Ovary (tissue), 9 donors: ENCODE measurements around the gene SLC23A2. TPM values are rescaled to one million over a fixed set of nuclear protein-coding genes. Genes with fewer than 3 reads are reported as not detected.
"Not testable (repeated sequence)": the region's sequence is repeated elsewhere in the genome, so short reads cannot be mapped to it uniquely, and the experiment has no call there.

Experiments
- DNase-seq, 5 donors: peaks; one replicate each; pipeline ENCODE4 v3.0.0-alpha.2; 2019 to 2020
- H3K27ac ChIP-seq, 2 donors: fragments of 200-600 bp; one replicate each; pipeline versions ENCODE4 v1.5.1 to v1.8.0; 2019 to 2022
- H3K27me3 ChIP-seq: fragments of 200-600 bp; one replicate; pipeline ENCODE4 v1.8.0; 2022
- H3K36me3 ChIP-seq: fragments of 200-600 bp; sonication (generic); one replicate; pipeline ENCODE4 v1.5.1; 2019
- H3K4me1 ChIP-seq: one replicate; pipeline ENCODE4 v1.8.1; 2013; ENCODE audit warnings: mild to moderate bottlenecking, moderate library complexity; ENCODE audit not compliant: insufficient read depth
- H3K4me3 ChIP-seq: fragments of 200-600 bp; sonication (generic); one replicate; pipeline ENCODE4 v1.5.1; 2017
- H3K9me3 ChIP-seq, 2 donors: fragments of 200-600 bp in 1 of 2; sonication (generic) in 1 of 2; one replicate each; pipeline versions ENCODE4 v1.5.1 to v1.8.1; 2013 to 2019; ENCODE audit warnings: mild to moderate bottlenecking in 1 of 2, moderate library complexity in 1 of 2
- CTCF ChIP-seq, 3 donors: fragments of 450-650 bp in 2 of 3; fragments of 200-600 bp in 1 of 3; IDR thresholded peaks; one replicate each; pipeline versions ENCODE4 v1.5.1 to v1.8.0; 2016 to 2022; ENCODE audit warnings: antibody characterized with exemption in 3 of 3, mild to moderate bottlenecking in 1 of 3
- EP300 ChIP-seq: sonication (generic); formaldehyde crosslinking; IDR thresholded peaks from one replicate; pipeline ENCODE4 v1.6.1; 2017; ENCODE audit warnings: antibody characterized with exemption
- POLR2A ChIP-seq: fragments of 450-650 bp; IDR thresholded peaks from one replicate; pipeline ENCODE4 v1.6.1; 2017; ENCODE audit warnings: antibody characterized with exemption, mild to moderate bottlenecking, moderate library complexity
- WGBS, 3 donors: extraction: QIAGEN DNeasy Blood & Tissue Kit in 1 of 3; methylation state at CpG; one replicate each; pipeline versions ENCODE4 v1.1.5 to v1.1.7; 2013 to 2017; 5-methylcytosine and 5-hydroxymethylcytosine counted together
- intact Hi-C, 4 donors: fragments of 100-400 bp; cut with DNase I; formaldehyde crosslinking; loops; one replicate each; pipeline versions ENCODE4 v1.11.0 to v1.15.1; 2022 to 2023
- polyA plus RNA-seq, 2 donors: library from polyadenylated mRNA; stranded (reverse); fragments of 200-250 nt in 1 of 2; fragments of 350-450 nt in 1 of 2; fragmentation: Illumina TruSeq in 1 of 2; extraction: RNeasy Lipid Tissue Mini Kit (QIAGEN cat#74804) in 1 of 2; gene quantifications; one replicate each; pipeline ENCODE4 v1.2.3, GENCODE V29; 2013 to 2014
- total RNA-seq, 7 donors: library from RNA; depleted of rRNA in 2 of 7; stranded (reverse); fragments of >200 nt in 2 of 7; fragmentation: NEBNext Ultra II Directional in 3 of 7; extraction: Animal tissue kit (Norgen Biotek cat#: 25700) in 3 of 7; gene quantifications; one replicate each; pipeline versions ENCODE4 v1.1.0 to v1.2.4, GENCODE V29; 2016 to 2023
- donor health status: DM: no; HTN: no; CAD: no; lungs with moderate emphysema.
- donor health status: DM: no; HTN: no; CAD: no.
- donor health status: Bipolar disorder and iron deficiency.
- donor health status: DM: yes; HTN: yes; CAD: no.
- donor health status: DM: no; HTN: no; CAD: no.
- donor health status: DM: yes; HTN: yes; CAD: no.

The SLC23A2 gene
- total and polyA plus RNA-seq, 9 donors = 28.7 to 95.6 (median 61.0) TPM

- no peaks in the 10 kb centered on the region for H3K36me3 ChIP-seq
- H3K4me3 ChIP-seq = no peak overlapping the region
- TF ChIP-seq CTCF (IDR thresholded peaks at IDR 0.05) = no peak
- no peak for TF ChIP-seq EP300
- TF ChIP-seq POLR2A = no peak
- intact Hi-C loops = no loop called here
- no peaks in the 10 kb centered on the region for H3K9me3 ChIP-seq
- no peak for DNase-seq
- H3K27ac ChIP-seq = no peak overlapping the region
- no peaks in the 10 kb centered on the region for H3K27me3 ChIP-seq
- H3K4me1 ChIP-seq = no peaks in the 10 kb centered on the region
- 79 to 83% (median 79%) methylated on average over 7 of the region's 7 CpGs for WGBS, 3 donors
These were observed 117.8 kb downstream of the SLC23A2 start for GRCh38 chr20:4883546-4883945.

GRCh38 chr20:4883051-4883450 lies 118.3 kb downstream of the SLC23A2 start:
- Histone ChIP-seq H3K9me3 (no peaks in the 10 kb centered on the region), H3K4me1 (no peaks in the 10 kb centered on the region), H3K4me3 (no peak overlapping the region), H3K27ac (no peak overlapping the region), H3K27me3 (no peaks in the 10 kb centered on the region), H3K36me3 (no peaks in the 10 kb centered on the region)
- DNase-seq = no peak
- WGBS, 3 donors = 78 to 88% (median 84%) methylated on average over 3 of the region's 3 CpGs
- TF ChIP-seq CTCF (IDR thresholded peaks at IDR 0.05) (no peak), POLR2A (no peak), EP300 (no peak)
- intact Hi-C loops = no loop called here

- WGBS, 3 donors = 86 to 89% (median 89%) methylated on average over 9 of the region's 9 CpGs
- H3K27me3 ChIP-seq = no peaks in the 10 kb centered on the region
- intact Hi-C loops = no loop called here
- no peak overlapping the region for H3K4me3 ChIP-seq
- no peak overlapping the region for H3K27ac ChIP-seq
- DNase-seq = no peak
- no peaks in the 10 kb centered on the region for H3K4me1 ChIP-seq
- no peak for TF ChIP-seq EP300
- TF ChIP-seq CTCF (IDR thresholded peaks at IDR 0.05) = no peak
- TF ChIP-seq POLR2A = no peak
- H3K9me3 ChIP-seq = no peaks in the 10 kb centered on the region
- no peaks in the 10 kb centered on the region for H3K36me3 ChIP-seq
These were observed 120.1 kb downstream of the SLC23A2 start for GRCh38 chr20:4881006-4881730.

GRCh38 chr20:4880051-4880450 lies 121.3 kb downstream of the SLC23A2 start:
- TF ChIP-seq CTCF (IDR thresholded peaks at IDR 0.05) = no peak
- TF ChIP-seq EP300 = no peak
- no peak for TF ChIP-seq POLR2A
- no peak for DNase-seq
- Histone ChIP-seq H3K4me3 (no peak overlapping the region), H3K9me3 (no peaks in the 10 kb centered on the region), H3K4me1 (no peaks in the 10 kb centered on the region), H3K27me3 (no peaks in the 10 kb centered on the region), H3K36me3 (no peaks in the 10 kb centered on the region), H3K27ac (no peak overlapping the region)
- WGBS, 3 donors = 80 to 90% (median 85%) methylated on average over 5 of the region's 5 CpGs
- intact Hi-C loops = no loop called here

- 88 to 91% (median 90%) methylated on average over 5 of the region's 5 CpGs for WGBS, 3 donors
- intact Hi-C loops, H3K4me3 ChIP-seq, DNase-seq, H3K4me1 ChIP-seq, H3K27me3 ChIP-seq, H3K36me3 ChIP-seq, H3K27ac ChIP-seq, H3K9me3 ChIP-seq: not testable (repeated sequence)
These were observed 123.2 kb downstream of the SLC23A2 start for GRCh38 chr20:4878099-4878498.
